Tibial nerve (tissue), 4 donors: ENCODE results near the gene DFFB. TPM values are rescaled to one million over a fixed set of nuclear protein-coding genes. Genes with fewer than 3 reads are reported as not detected.

Experiments used
- DNase-seq, 2 donors: peaks; one replicate each; pipeline ENCODE4 v3.0.0-alpha.2; 2019; ENCODE audit warnings: low spot score in 2 of 2
- H3K27ac ChIP-seq, 4 donors: fragments of 200-600 bp; sonication (generic) in 3 of 4; one replicate each; pipeline ENCODE4 v1.5.1; 2017 to 2019; ENCODE audit warnings: mild to moderate bottlenecking in 1 of 4
- H3K27me3 ChIP-seq, 2 donors: fragments of 200-600 bp; sonication (generic) in 1 of 2; one replicate each; pipeline versions ENCODE4 v1.5.1 to v1.6.0; 2017 to 2019
- H3K36me3 ChIP-seq, 3 donors: fragments of 200-600 bp; sonication (generic); one replicate each; pipeline ENCODE4 v1.5.1; 2018 to 2019
- H3K4me1 ChIP-seq, 4 donors: fragments of 200-600 bp; sonication (generic) in 3 of 4; one replicate each; pipeline ENCODE4 v1.5.1; 2017 to 2019
- H3K4me3 ChIP-seq, 4 donors: fragments of 200-600 bp; sonication (generic) in 3 of 4; one replicate each; pipeline ENCODE4 v1.5.1; 2017 to 2019; ENCODE audit warnings: mild to moderate bottlenecking in 1 of 4, moderate library complexity in 1 of 4
- H3K9me3 ChIP-seq, 4 donors: fragments of 200-600 bp; sonication (generic) in 3 of 4; one replicate each; pipeline ENCODE4 v1.5.1; 2017 to 2019
- EP300 ChIP-seq, 2 donors: sonication (generic); formaldehyde crosslinking; IDR thresholded peaks; one replicate each; pipeline ENCODE4 v1.6.1; 2017; ENCODE audit warnings: antibody characterized with exemption in 2 of 2, mild to moderate bottlenecking in 1 of 2
- POLR2A ChIP-seq, 2 donors: fragments of 450-650 bp; IDR thresholded peaks; one replicate each; pipeline ENCODE4 v1.6.1; 2017; ENCODE audit warnings: antibody characterized with exemption in 2 of 2, mild to moderate bottlenecking in 2 of 2, moderate library complexity in 2 of 2
- WGBS, 2 donors: methylation state at CpG; one replicate each; pipeline ENCODE4 v1.1.5; 2018; 5-methylcytosine and 5-hydroxymethylcytosine counted together
- total RNA-seq, 4 donors: library from RNA; depleted of rRNA; stranded (reverse); fragments of >200 nt; gene quantifications; one replicate each; pipeline ENCODE4 v1.1.0, GENCODE V29; 2016
- TF ChIP-seq, protein P1 (sequence below), 5 experiments: fragments of 200-600 bp in 3 of 5; fragments of 450-650 bp in 2 of 5; sonication (generic) in 3 of 5; IDR thresholded peaks; one replicate each; pipeline ENCODE4 v1.5.1; 2016 to 2019; ENCODE audit warnings: antibody characterized with exemption in 5 of 5, mild to moderate bottlenecking in 3 of 5, moderate library complexity in 2 of 5

The DFFB gene
- total RNA-seq, 4 donors from 2014 or later = 7.0 to 17.7 (median 15.2) TPM

DNA sequence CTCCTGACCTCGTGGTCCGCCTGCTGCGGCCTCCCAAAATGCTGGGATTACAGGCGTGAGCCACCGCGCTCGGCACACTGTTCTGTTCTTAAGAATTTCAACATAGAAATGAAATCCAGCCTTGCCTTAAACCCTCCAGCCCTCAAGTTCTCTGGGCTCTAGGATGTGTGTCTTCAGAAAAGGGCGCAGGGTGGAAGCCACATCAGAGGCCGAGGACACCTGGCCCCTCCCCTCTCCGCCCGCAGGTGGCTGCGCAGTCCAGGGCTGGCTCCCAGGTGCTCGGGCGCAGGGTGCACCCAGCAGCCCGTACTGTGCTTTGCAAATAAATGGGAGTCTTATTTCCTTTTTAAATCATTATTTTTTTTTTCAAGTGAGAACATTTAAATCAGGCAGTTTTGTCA is 44.8 kb downstream of the DFFB start:
- peaks cover 0 to 16% (median 2%) of the 10 kb centered on the region in 4 donors for H3K4me1 ChIP-seq
- no peak overlapping the region for H3K4me3 ChIP-seq
- DNase-seq = no peak
- 94 to 95% methylated on average over 15 of the region's 15 CpGs for WGBS, 2 donors
- no peak overlapping the region for H3K27ac ChIP-seq
- no peaks in the 10 kb centered on the region for H3K27me3 ChIP-seq
- TF ChIP-seq, protein P1, sequence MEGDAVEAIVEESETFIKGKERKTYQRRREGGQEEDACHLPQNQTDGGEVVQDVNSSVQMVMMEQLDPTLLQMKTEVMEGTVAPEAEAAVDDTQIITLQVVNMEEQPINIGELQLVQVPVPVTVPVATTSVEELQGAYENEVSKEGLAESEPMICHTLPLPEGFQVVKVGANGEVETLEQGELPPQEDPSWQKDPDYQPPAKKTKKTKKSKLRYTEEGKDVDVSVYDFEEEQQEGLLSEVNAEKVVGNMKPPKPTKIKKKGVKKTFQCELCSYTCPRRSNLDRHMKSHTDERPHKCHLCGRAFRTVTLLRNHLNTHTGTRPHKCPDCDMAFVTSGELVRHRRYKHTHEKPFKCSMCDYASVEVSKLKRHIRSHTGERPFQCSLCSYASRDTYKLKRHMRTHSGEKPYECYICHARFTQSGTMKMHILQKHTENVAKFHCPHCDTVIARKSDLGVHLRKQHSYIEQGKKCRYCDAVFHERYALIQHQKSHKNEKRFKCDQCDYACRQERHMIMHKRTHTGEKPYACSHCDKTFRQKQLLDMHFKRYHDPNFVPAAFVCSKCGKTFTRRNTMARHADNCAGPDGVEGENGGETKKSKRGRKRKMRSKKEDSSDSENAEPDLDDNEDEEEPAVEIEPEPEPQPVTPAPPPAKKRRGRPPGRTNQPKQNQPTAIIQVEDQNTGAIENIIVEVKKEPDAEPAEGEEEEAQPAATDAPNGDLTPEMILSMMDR (IDR thresholded peaks at IDR 0.05) = no peak
- no peak for TF ChIP-seq POLR2A (IDR thresholded peaks at IDR 0.05)
- peaks cover 0 to 4% (median 0%) of the 10 kb centered on the region in 3 donors for H3K36me3 ChIP-seq
- H3K9me3 ChIP-seq = peaks cover 0 to 14% (median 0%) of the 10 kb centered on the region in 4 donors

DNA sequence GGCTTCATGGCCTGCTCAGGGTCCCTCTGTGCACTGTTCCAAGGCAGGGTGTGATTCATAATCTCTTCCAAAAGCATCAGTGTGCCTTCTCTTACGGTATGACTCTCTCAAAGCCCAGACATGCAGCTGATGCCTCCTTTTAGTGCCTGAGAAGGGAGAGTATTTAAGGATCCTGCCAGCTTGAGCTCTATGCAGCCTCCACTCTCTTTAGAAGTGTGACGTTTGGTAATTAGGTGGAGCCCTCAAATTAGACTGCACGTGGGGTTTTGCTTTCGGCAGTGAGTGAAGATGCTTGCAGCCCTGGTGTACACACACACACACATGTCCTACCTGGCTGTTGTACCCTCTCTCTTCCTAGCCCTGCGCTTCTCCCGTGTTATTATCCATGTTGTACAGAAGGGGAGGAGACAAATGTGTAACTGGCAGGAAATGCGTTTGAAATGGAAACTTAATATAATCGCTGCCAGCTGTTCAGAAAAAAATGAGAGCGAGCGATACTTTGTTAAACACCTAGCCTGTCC is 45.4 kb downstream of the DFFB start:
- no peak for DNase-seq
- Histone ChIP-seq H3K27me3 (no peaks in the 10 kb centered on the region), H3K4me1 (peaks cover 0 to 16% (median 2%) of the 10 kb centered on the region in 4 donors), H3K4me3 (no peak overlapping the region), H3K9me3 (peaks cover 0 to 9% (median 0%) of the 10 kb centered on the region in 4 donors), H3K36me3 (peaks cover 0 to 4% (median 0%) of the 10 kb centered on the region in 3 donors), H3K27ac (no peak overlapping the region)
- no peak for TF ChIP-seq EP300 (IDR thresholded peaks at IDR 0.05)
- TF ChIP-seq, protein P1 (IDR thresholded peaks at IDR 0.05) = no peak
- TF ChIP-seq POLR2A (IDR thresholded peaks at IDR 0.05) = no peak
- WGBS, 2 donors = 69 to 70% methylated on average over 10 of the region's 10 CpGs

DNA sequence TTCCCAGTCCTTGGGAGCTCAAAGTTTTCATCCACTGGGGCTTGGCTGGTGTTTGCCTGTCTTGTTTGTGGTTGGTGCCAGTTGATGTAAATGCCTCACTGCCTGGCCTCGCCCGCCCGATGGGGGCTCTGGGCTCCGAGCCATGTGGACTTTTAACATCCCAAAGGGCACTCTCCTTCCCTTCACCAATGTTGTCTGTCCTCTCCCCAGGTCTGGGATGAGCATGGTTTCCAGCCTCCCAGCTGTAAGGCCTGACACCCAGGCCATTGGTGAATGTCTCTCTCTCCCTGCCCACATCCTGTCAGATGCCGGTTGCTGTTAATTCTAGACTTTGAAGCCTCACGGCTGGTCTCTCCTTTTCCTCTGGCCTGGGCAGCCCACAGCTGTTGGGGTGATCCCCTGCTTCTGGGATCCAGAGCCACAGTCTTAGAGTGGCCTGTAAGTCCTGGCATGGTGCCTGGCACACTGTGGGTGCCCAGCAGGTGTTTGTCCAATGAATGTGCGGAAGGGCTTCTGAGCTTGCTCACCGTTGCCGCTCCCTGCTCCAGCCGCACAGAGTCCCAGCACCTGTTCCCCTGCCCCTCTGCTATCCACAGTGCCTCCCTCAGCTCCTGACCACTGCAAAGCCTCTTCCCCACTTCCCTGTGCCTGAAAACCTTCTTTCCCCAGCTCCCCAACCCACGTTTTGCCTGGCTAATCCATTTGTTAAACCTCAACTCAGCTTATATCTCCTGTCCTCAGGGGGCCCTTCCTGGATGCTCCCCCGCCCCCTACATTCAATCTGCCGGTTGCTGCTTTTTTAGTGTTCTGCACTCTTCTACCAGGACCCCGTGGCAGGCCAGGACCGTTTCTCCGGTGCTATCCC is 46.1 kb downstream of the DFFB start:
- DNase-seq = no peak
- Histone ChIP-seq H3K4me3 (no peak overlapping the region), H3K27ac (no peak overlapping the region), H3K27me3 (no peaks in the 10 kb centered on the region), H3K9me3 (peaks cover 0 to 2% (median 0%) of the 10 kb centered on the region in 4 donors), H3K4me1 (peaks cover 0 to 16% (median 2%) of the 10 kb centered on the region in 4 donors), H3K36me3 (no peaks in the 10 kb centered on the region)
- WGBS, 2 donors = 76 to 78% methylated on average over 16 of the region's 16 CpGs
- TF ChIP-seq POLR2A (IDR thresholded peaks at IDR 0.05) = no peak

DNA sequence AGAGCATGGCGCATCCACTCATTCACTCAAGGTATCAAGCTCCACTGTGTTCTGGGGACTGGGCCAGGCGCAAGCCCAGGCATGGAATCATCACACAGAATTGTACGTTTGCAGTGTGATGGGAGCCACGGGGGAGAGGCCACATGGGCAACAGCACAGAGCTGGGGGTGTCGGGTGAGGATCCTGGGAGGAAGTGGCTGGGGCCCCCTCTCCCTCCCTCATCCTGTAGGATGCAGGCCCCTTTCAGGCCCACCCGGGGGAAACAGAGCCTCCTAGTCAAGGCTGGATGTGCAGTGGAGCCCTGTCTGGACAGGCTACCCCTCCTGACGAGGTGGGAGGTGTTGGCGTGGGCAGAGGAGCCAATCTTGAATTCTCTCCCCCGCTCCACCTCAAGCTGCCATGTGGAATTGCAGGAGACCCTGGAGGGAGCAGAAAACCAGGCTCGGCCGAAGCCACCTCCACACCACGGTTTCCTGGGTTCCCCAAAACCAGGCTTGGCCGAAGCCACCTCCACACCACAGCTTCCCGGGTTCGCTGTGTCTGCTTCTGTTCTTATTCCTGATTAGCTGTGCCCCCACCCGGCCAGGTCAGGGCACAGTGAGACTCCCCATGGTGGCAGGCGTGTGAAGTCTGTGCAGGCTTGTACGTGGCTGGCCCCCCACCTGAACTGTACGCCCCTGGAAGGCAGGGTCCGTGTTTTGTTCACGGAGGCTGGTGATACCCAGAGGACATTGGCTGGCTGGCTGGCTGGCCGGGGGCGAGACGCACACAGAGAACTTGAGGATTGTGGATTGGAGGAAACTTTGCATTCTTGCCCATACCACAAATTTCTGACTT is 46.9 kb downstream of the DFFB start:
- no peaks in the 10 kb centered on the region for H3K9me3 ChIP-seq
- no peak for DNase-seq
- TF ChIP-seq POLR2A (IDR thresholded peaks at IDR 0.05) = no peak
- TF ChIP-seq EP300 (IDR thresholded peaks at IDR 0.05) = no peak
- TF ChIP-seq, protein P1 (IDR thresholded peaks at IDR 0.05) = no peak
- 75 to 78% methylated on average over 23 to 24 of the region's 24 CpGs for WGBS, 2 donors
- no peak overlapping the region for H3K27ac ChIP-seq
- H3K4me1 ChIP-seq = peaks cover 0 to 9% (median 2%) of the 10 kb centered on the region in 4 donors
- H3K4me3 ChIP-seq = no peak overlapping the region
- H3K36me3 ChIP-seq = no peaks in the 10 kb centered on the region
- no peaks in the 10 kb centered on the region for H3K27me3 ChIP-seq

DNA sequence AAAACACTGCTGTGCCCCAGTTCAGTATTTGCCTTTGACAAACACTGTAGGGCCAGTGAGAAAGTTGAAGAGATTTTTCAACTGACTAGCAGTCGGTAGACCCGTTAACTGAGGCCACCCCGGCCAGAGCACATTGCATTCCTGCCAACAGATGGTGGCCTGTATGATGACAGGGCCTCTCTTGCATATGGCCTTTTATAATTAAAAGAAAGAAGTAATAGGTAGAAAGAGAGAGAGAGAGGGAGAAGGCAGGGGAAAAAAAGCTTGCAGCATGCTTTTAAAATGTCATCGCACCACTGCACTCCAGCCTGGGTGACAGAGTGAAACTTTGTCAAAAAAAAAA is 47.5 kb downstream of the DFFB start:
- Histone ChIP-seq H3K4me1 (peaks cover 0 to 4% (median 2%) of the 10 kb centered on the region in 4 donors), H3K36me3 (no peaks in the 10 kb centered on the region), H3K27me3 (peaks cover 0 to 2% of the 10 kb centered on the region in 2 donors), H3K9me3 (no peaks in the 10 kb centered on the region), H3K27ac (no peak overlapping the region), H3K4me3 (no peak overlapping the region)
- 73 to 87% methylated on average over 4 of the region's 4 CpGs for WGBS, 2 donors
- DNase-seq = no peak
- TF ChIP-seq POLR2A (IDR thresholded peaks at IDR 0.05) (no peak), EP300 (IDR thresholded peaks at IDR 0.05) (no peak)
- TF ChIP-seq, protein P1 (IDR thresholded peaks at IDR 0.05) = no peak
